GM12872 (cell line): ENCODE measurements around the gene TLE3.

Source experiments
- TF ChIP-seq, protein P1 (sequence below): IDR thresholded peaks from 3 replicates; pipeline ENCODE4 v1.5.1; 2011; ENCODE audit warnings: low read depth, mild to moderate bottlenecking, low read length, moderate library complexity; ENCODE audit not compliant: insufficient read depth

Gene TLE3

DNA sequence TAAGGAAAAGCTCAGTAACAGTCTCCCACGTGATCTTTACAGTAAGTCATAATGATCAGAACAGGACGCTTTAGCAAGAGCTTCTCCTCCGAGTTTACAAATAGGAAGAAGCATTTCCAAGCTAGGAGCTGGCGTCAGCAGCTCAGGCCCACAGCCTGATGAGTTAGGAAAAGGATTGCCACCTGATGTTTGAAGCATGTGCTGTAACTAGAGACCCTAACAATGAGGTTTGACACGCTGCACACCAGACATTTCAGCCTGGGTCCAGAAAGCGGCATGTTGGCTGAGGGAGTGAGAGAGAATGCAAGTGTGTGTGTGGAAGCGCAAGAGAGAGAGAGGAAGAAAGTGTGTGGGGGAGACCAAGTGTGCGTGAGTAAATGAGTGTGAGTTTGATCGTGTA is 47.3 kb downstream of the TLE3 start:
- TF ChIP-seq, protein P1, sequence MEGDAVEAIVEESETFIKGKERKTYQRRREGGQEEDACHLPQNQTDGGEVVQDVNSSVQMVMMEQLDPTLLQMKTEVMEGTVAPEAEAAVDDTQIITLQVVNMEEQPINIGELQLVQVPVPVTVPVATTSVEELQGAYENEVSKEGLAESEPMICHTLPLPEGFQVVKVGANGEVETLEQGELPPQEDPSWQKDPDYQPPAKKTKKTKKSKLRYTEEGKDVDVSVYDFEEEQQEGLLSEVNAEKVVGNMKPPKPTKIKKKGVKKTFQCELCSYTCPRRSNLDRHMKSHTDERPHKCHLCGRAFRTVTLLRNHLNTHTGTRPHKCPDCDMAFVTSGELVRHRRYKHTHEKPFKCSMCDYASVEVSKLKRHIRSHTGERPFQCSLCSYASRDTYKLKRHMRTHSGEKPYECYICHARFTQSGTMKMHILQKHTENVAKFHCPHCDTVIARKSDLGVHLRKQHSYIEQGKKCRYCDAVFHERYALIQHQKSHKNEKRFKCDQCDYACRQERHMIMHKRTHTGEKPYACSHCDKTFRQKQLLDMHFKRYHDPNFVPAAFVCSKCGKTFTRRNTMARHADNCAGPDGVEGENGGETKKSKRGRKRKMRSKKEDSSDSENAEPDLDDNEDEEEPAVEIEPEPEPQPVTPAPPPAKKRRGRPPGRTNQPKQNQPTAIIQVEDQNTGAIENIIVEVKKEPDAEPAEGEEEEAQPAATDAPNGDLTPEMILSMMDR: no peak

DNA sequence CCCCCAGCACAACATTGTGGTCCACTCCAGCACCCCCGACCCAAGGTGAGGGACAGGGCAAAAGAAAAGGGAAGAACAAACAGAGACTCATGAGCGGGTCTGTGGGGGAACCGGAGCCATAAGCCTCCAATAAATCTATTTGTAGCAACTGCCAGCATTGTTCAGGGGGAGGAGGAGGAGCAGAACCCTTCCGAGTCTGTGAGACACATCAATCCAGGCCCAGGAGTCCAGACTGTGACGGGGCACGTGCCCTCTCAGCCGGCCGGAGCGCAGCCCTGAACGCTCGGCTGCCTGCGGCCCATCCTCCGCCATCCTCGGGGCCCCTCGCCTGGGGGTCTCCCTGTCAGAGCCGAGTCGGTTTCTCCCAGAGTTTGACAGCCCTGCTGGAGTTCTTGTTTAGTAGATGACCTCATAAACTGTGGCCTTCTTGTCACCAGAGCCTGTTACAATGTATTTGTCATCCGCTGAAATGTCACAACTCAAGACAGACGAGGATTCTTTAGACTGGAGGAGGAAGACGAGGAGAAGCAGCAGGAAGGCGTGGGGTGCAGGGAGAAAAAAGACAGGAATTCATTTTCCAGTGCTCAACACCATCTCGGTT is 47.9 kb downstream of the TLE3 start:
- TF ChIP-seq, protein P1: no peak

DNA sequence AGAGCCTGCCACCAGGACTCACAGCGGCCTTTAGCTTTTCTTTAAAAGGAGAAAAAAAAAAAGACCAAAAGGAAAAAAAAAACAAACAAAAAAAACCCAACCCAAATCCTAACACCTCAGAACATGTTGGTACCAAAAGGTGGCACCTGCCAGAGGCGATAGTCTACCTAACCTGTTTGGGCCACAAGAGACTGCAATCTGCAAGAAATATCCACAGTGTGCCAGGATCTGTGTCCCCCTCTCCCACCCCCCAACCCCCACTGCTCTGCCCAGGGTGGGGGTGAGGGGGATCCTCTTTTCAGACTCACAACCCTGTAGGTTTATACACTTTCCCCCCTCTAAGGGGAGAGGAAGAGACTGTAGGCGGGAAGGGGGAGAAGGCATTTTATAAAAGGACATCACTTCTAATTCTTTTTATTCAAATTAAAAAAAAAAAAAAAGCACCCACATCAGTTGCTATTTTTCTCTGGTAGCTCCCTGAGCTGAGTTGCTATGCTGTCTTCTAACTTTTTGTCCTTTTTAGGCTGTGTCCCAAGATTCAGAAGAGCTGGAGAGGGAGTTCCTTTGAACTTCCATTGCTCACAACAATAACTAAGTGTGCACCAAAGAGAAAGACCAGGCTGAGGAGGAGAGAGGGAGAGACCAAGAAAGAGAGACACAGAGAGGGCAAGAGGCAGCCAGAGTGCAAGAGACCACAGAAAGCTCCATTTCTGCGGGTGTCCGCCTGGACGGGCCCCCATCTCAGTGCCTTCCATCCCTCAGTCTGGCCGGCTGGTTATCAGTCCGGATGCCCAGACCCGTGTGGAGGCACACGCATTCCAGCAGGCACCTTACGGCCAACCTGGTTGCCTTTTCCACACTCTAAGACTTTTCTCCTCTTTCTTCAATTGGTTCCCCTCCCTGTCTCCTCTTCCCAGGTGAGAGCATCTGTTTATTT is 48.9 kb downstream of the TLE3 start:
- TF ChIP-seq, protein P1: no peak

DNA sequence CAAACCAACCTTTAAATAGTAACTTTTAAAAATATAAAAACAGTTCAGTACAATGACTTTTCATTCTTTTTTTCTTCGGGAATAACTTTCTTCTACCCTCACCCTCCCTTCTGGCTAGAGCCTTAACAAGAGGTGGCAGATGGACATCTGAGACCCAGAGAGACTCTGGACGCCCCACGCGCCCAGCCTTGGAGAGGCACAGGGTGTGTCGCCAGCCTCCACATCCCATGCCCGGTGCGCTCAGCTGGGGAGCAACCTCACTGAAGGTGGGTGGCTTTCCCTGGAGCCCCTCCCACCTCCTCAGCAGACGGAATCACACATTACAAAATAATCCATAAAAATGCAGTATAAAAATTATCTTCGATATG is 49.5 kb downstream of the TLE3 start:
- TF ChIP-seq, protein P1: no peak

DNA sequence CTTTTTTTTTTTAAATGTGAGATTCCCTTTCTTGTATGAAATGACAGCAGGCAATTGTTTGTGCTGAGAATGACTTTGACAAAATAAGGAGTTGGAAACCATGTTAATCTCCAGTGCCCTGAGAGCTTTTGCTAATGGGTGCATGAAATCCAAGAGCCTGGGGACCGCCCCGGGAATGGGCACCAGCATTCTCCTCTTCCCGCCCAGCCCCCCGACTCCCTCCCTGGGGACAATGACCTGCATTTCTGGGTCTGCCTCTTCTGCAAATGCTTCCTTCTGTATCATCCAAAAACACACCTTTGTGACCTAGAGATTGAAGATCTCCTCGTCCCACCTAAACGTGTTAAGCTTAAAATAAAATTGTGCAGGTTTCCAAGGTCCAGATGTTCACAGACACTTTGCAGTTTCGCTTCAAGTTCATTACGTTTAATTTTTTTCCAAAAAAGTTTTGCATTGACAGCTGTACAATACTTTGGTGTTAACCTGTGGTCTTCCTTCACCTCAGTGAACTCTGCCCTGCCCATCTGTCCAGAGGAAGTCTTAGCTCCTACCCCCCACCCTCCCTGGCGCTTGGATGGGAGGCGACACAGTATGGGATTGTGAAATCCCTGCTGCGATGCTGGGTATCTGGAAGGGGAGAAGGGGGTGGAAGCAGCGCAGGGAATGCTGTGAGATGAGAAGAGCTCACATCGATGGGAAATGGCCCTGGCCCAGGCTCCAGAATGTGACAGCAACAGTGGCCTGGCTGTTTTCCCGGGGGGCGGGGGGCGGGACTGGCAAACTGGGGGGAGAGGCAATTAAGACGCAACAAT is 50.1 kb downstream of the TLE3 start:
- TF ChIP-seq, protein P1: no peak

DNA sequence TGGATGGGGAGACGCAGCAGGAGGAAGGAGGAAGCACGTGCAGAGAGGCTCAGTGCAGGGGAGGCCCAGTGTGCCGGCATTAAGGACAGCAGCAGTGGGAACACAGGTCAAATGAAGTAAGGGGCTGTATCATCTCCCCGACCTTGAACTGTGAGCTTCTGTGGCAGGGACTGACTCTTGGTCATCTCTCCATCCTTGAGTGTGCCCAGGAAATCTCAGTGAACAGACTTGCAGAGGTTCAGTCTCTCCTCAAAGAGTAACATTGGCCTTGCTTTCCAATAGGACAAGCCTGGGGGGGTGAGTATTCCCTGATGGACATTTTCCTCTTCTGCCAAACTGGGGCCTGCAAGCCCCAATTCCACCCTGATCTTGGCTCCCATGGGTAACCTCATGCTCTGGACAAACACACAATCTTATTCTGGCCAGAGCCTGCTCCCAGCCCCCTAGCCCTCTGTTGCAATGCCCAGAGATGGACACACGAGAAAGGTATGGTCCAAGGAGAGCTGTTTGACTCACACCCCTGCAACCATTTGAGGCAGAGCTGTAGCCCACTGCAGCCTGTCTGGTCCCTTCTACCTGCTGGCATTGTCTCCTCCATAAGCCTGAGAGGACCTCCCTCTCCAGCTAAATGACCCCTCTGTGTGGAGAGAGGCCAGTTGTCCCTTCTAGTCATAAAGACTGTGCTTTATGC is 50.9 kb downstream of the TLE3 start:
- TF ChIP-seq, protein P1: no peak
